GM23248 (cell line): ENCODE data around the gene ANGPTL2. TPM values are rescaled to one million over a fixed set of nuclear protein-coding genes. Genes with fewer than 3 reads are reported as not detected.

Experiments
- DNase-seq: peaks from one replicate; pipeline ENCODE4 v3.0.0-alpha.2; 2015
- H2AFZ ChIP-seq: fragments of 200-600 bp; sonication (generic); 2 replicates; pipeline ENCODE4 v1.6.1; 2016; ENCODE audit warnings: antibody characterized with exemption
- H3F3A ChIP-seq: fragments of 200-600 bp; sonication (generic); 2 replicates; pipeline ENCODE4 v1.6.1; 2016; ENCODE audit warnings: mild to moderate bottlenecking, antibody characterized with exemption, mixed run types; ENCODE audit not compliant: insufficient read depth
- H3K27ac ChIP-seq: fragments of 200-600 bp; sonication (generic); 2 replicates; pipeline ENCODE4 v1.5.1; 2016; ENCODE audit warnings: mild to moderate bottlenecking
- H3K27me3 ChIP-seq: fragments of 200-600 bp; sonication (generic); replicated peaks from 2 replicates; pipeline ENCODE4 v1.6.1; 2016; ENCODE audit warnings: mild to moderate bottlenecking; ENCODE audit not compliant: insufficient read depth
- H3K36me3 ChIP-seq: fragments of 200-600 bp; sonication (generic); 2 replicates; pipeline ENCODE4 v1.6.1; 2016; ENCODE audit warnings: low read depth, mild to moderate bottlenecking
- H3K4me1 ChIP-seq: fragments of 200-600 bp; sonication (generic); 2 replicates; pipeline ENCODE4 v1.6.1; 2016; ENCODE audit warnings: mild to moderate bottlenecking; ENCODE audit not compliant: insufficient read depth
- H3K4me2 ChIP-seq: fragments of 200-600 bp; sonication (generic); one replicate; pipeline ENCODE4 v1.6.1; 2016; ENCODE audit warnings: mild to moderate bottlenecking; ENCODE audit not compliant: unreplicated experiment
- H3K4me3 ChIP-seq: fragments of 200-600 bp; sonication (generic); 2 replicates; pipeline ENCODE4 v1.5.1; 2016; ENCODE audit warnings: mild to moderate bottlenecking
- H3K79me2 ChIP-seq: fragments of 200-600 bp; sonication (generic); 2 replicates; pipeline ENCODE4 v1.6.1; 2016; ENCODE audit warnings: mild to moderate bottlenecking; ENCODE audit not compliant: insufficient read depth
- H3K9ac ChIP-seq: fragments of 200-600 bp; sonication (generic); 2 replicates; pipeline ENCODE4 v1.6.1; 2016; ENCODE audit warnings: mild to moderate bottlenecking
- H3K9me2 ChIP-seq: fragments of 200-600 bp; sonication (generic); 2 replicates; pipeline ENCODE4 v1.6.1; 2016; ENCODE audit warnings: mixed run types, mild to moderate bottlenecking, moderate library complexity; ENCODE audit not compliant: insufficient read depth
- H3K9me3 ChIP-seq: fragments of 200-600 bp; sonication (generic); one replicate; pipeline ENCODE4 v1.6.1; 2017; ENCODE audit warnings: low read depth
- H4K20me1 ChIP-seq: fragments of 200-600 bp; sonication (generic); 2 replicates; pipeline ENCODE4 v1.6.0; 2016; ENCODE audit not compliant: insufficient read depth
- EZH2 ChIP-seq: fragments of 200-600 bp; sonication (generic); IDR thresholded peaks from 2 replicates; pipeline ENCODE4 v1.6.1; 2018; ENCODE audit warnings: antibody characterized with exemption, mild to moderate bottlenecking; ENCODE audit not compliant: insufficient read depth, poor library complexity, severe bottlenecking
- EZH2phosphoT487 ChIP-seq: fragments of 200-600 bp; sonication (generic); IDR thresholded peaks from 2 replicates; pipeline ENCODE4 v1.6.1; 2018; ENCODE audit warnings: antibody characterized with exemption, moderate library complexity, mild to moderate bottlenecking, low read depth; ENCODE audit not compliant: insufficient read depth
- WGBS, 2 experiments: methylation state at CpG; one replicate each; pipeline ENCODE4 v1.1.6; 2015 to 2017; ENCODE audit warnings: low lambda C conversion rate in 2 of 2, low coverage in 1 of 2; ENCODE audit errors: missing lambda C conversion rate in 2 of 2; 5-methylcytosine and 5-hydroxymethylcytosine counted together
- in situ Hi-C: fragments of 300-500 bp; cut with MboI; formaldehyde crosslinking; loops from 2 replicates; pipeline ENCODE4 v1.15.0; 2020
- polyA plus RNA-seq: library from polyadenylated mRNA; unstranded; fragments of >200 nt; fragmentation: Nextera tagmentation; extraction: Ambion mirVana; gene quantifications from 2 replicates; pipeline ENCODE4 v1.2.1, GENCODE V29; 2016
- total RNA-seq: library from RNA; depleted of rRNA; stranded (reverse); fragments of >200 nt; shearing (Covaris generic); gene quantifications from 2 replicates; pipeline ENCODE4 v1.2.3, GENCODE V29; 2014

Gene ANGPTL2
- total and polyA plus RNA-seq, 2 experiments from 2014 or later: 8.8 to 12.3 TPM

DNA sequence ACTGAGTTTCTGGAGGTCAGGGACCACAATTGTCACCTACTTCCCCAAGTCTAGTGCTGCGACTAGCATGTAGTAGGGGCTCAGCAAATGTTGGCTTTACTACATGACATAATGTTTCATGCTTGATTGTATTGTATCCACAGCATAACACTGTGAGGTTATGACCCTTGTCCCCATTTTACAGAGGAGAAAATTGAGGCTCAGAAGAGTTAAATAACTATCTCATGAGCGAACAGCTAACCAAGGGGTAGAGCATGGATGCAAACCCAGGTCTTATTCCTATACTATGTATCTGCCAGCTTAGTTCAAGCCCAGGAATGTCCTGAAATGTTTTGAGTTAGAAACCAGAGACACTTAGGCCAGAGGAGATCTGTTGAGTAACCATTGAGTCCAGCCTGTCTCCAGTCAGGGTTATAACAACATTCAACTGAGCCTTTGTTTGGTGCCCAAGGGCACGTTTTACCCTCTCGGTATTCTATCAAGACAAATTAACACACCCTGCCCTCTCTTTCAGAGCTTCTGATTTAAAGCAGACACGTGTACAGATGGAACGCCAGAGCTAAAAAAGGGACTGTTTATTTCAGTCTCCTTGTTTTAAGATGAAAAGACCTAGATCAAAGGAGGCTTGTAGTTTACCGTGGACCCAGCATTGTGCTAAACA lies 16.5 kb downstream of the ANGPTL2 start:
- in situ Hi-C loops: no loop called here
- H3K9ac ChIP-seq: no peak overlapping the region
- WGBS, 2 experiments: 69 to 70% methylated on average over 7 of the region's 7 CpGs
- H3K4me1 ChIP-seq: no peaks in the 10 kb centered on the region
- H3F3A ChIP-seq: no peaks in the 10 kb centered on the region
- DNase-seq: peak; percentile 12
- no peaks in the 10 kb centered on the region for H3K9me2 ChIP-seq
- TF ChIP-seq EZH2phosphoT487 (no peak), EZH2 (no peak)
- H2AFZ ChIP-seq: no peak overlapping the region
- no peaks in the 10 kb centered on the region for H3K27me3 ChIP-seq
- peaks cover 4% of the 10 kb centered on the region; the same call in 1 of the 2 replicates for H4K20me1 ChIP-seq
- no peak overlapping the region for H3K4me2 ChIP-seq
- no peak overlapping the region for H3K27ac ChIP-seq
- no peaks in the 10 kb centered on the region for H3K79me2 ChIP-seq
- peaks cover 8% of the 10 kb centered on the region; the same call in 1 of the 2 replicates for H3K36me3 ChIP-seq
- H3K9me3 ChIP-seq: no peaks in the 10 kb centered on the region
- no peak overlapping the region for H3K4me3 ChIP-seq

GRCh38 chr9:127104581-127105311 lies 17.7 kb downstream of the ANGPTL2 start:
- Histone ChIP-seq H3F3A (no peaks in the 10 kb centered on the region), H3K4me3 (no peak overlapping the region), H3K27me3 (no peaks in the 10 kb centered on the region), H3K9me2 (no peaks in the 10 kb centered on the region), H3K9me3 (no peaks in the 10 kb centered on the region), H3K79me2 (no peaks in the 10 kb centered on the region), H3K27ac (no peak overlapping the region), H3K4me1 (no peaks in the 10 kb centered on the region), H3K4me2 (no peak overlapping the region), H3K36me3 (peaks cover 8% of the 10 kb centered on the region; the same call in 1 of the 2 replicates), H4K20me1 (peaks cover 4% of the 10 kb centered on the region; the same call in 1 of the 2 replicates), H3K9ac (no peak overlapping the region), H2AFZ (no peak overlapping the region)
- WGBS, 2 experiments: 86 to 91% methylated on average over 7 of the region's 7 CpGs
- peak; percentile 25 for DNase-seq
- in situ Hi-C loops: no loop called here
- no peak for TF ChIP-seq EZH2phosphoT487
- no peak for TF ChIP-seq EZH2

DNA sequence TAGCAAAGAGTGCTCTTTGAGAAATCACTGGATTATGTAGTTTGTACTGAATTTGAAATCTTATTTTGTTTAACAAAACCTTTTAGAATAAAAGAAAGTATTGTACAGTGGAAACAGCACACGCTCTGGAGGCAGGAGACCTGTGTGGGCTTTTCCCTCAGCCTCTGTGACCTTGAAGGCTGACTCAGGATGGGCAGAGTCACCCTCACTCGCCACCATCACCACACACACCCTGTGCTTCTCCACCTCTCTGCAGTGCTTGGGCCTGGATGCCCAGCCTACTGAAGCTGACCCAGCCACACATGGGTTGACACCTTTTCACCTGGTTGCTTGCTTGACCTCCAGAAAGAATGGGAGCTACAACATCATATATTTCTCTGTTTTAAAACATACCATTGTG lies 19.6 kb downstream of the ANGPTL2 start:
- in situ Hi-C loops: no loop called here
- Histone ChIP-seq H3K36me3 (peaks cover 8% of the 10 kb centered on the region; the same call in 1 of the 2 replicates), H3K27me3 (no peaks in the 10 kb centered on the region)

GRCh38 chr9:127102176-127102575 lies 20.3 kb downstream of the ANGPTL2 start:
- Histone ChIP-seq H3K79me2 (no peaks in the 10 kb centered on the region), H3K27me3 (no peaks in the 10 kb centered on the region), H3F3A (no peaks in the 10 kb centered on the region), H3K36me3 (peaks cover 4% of the 10 kb centered on the region; the same call in 1 of the 2 replicates), H3K9me2 (no peaks in the 10 kb centered on the region), H3K4me3 (no peak overlapping the region), H3K4me1 (peaks cover 3% of the 10 kb centered on the region; the same call in 1 of the 2 replicates), H3K4me2 (no peak overlapping the region), H3K9me3 (no peaks in the 10 kb centered on the region), H3K27ac (no peak overlapping the region), H4K20me1 (peaks cover 4% of the 10 kb centered on the region; the same call in 1 of the 2 replicates), H2AFZ (no peak overlapping the region), H3K9ac (no peak overlapping the region)
- peak; percentile 19 for DNase-seq
- no peak for TF ChIP-seq EZH2phosphoT487
- no peak for TF ChIP-seq EZH2
- in situ Hi-C loops: no loop called here

More for the DNA sequence above, 19.6 kb downstream of the ANGPTL2 start:
- Histone ChIP-seq H3K27ac (no peak overlapping the region), H3K4me2 (no peak overlapping the region), H3K4me1 (peaks cover 3% of the 10 kb centered on the region; the same call in 1 of the 2 replicates), H3K4me3 (no peak overlapping the region), H3K9me3 (no peaks in the 10 kb centered on the region), H3K9me2 (no peaks in the 10 kb centered on the region), H3F3A (no peaks in the 10 kb centered on the region), H2AFZ (no peak overlapping the region), H4K20me1 (peaks cover 4% of the 10 kb centered on the region; the same call in 1 of the 2 replicates), H3K9ac (no peak overlapping the region), H3K79me2 (no peaks in the 10 kb centered on the region)
- WGBS, 2 experiments: 95 to 97% methylated on average over 2 of the region's 2 CpGs
- TF ChIP-seq EZH2phosphoT487: no peak
- TF ChIP-seq EZH2: no peak
- DNase-seq: no peak
